HCT116 (cell line): Measurements from ENCODE around the gene FAM171A1. TPM values are rescaled to one million over a fixed set of nuclear protein-coding genes. Genes with fewer than 3 reads are reported as not detected.

Source experiments
- ATAC-seq: fragments of 200-7000 bp; cut with Tn5 transposase; 2 replicates; pipeline ENCODE4 v1.9.1; 2020; ENCODE audit warnings: mild to moderate bottlenecking, moderate library complexity
- BruUV-seq: library from RNA; stranded (reverse); fragments of 400-500 nt; replicated peaks from 2 replicates; lab custom pipeline; 2021; lab: Mats Ljungman, UMichigan
- CTCF ChIA-PET: fragments of 300-600 bp; sonication (Branson Sonifier 250); formaldehyde crosslinking; loops from one replicate; lab custom pipeline; 2021; ENCODE audit warnings: antibody characterized with exemption; lab: Charles Lee
- POLR2A ChIA-PET: fragments of 300-600, 350-600 bp; sonication (Branson Sonifier 250); formaldehyde crosslinking; loops from one replicate; lab custom pipeline; 2021; ENCODE audit warnings: antibody characterized with exemption; lab: Charles Lee
- RAD21 ChIA-PET, 2 experiments: fragments of 300-600 bp; sonication (Branson Sonifier 250); formaldehyde crosslinking; loops; one replicate each; lab custom pipeline; 2023; ENCODE audit warnings: low total read pairs in 2 of 2; ENCODE audit not compliant: uncharacterized antibody in 2 of 2, unreplicated experiment in 2 of 2, low non-redundant PET in 1 of 2; lab: Charles Lee
- DNase-seq: peaks from one replicate; pipeline ENCODE4 v3.0.0-alpha.2; 2010; ENCODE audit warnings: low read depth, low spot score
- H2AFZ ChIP-seq: fragments of 200-600 bp; shearing (Covaris generic), sonication (generic); 2 replicates; pipeline ENCODE4 v1.6.1; 2017; ENCODE audit warnings: low read depth, mixed run types, mixed read lengths, antibody characterized with exemption, low read length; ENCODE audit not compliant: poor library complexity, severe bottlenecking
- H3K27ac ChIP-seq: 2 replicates; pipeline ENCODE4 v1.5.1; 2012; ENCODE audit warnings: low read depth, low read length
- H3K27me3 ChIP-seq: fragments of 200-600 bp; sonication (generic); 2 replicates; pipeline ENCODE4 v1.6.1; 2016; ENCODE audit warnings: mixed run types, low read length, mixed read lengths; ENCODE audit not compliant: insufficient read depth
- H3K36me3 ChIP-seq, 2 experiments: fragments of 200-500 bp in 1 of 2; fragments of 200-600 bp in 1 of 2; sonication (Bioruptor generic) in 1 of 2; sonication (generic) in 1 of 2; 2 replicates each; pipeline versions ENCODE4 v1.5.1 to v1.6.1; 2014 to 2016; ENCODE audit warnings: low read length in 2 of 2, inconsistent platforms in 1 of 2, mixed read lengths in 1 of 2, mixed run types in 1 of 2; ENCODE audit not compliant: insufficient read depth in 2 of 2, control insufficient read depth in 1 of 2
- H3K4me1 ChIP-seq, 2 experiments: fragments of 200-600 bp in 1 of 2; sonication (generic) in 1 of 2; 2 replicates each; pipeline versions ENCODE4 v1.5.1 to v1.6.1; 2012 to 2017; ENCODE audit warnings: low read length in 2 of 2, inconsistent platforms in 1 of 2, mild to moderate bottlenecking in 1 of 2, mixed read lengths in 1 of 2, mixed run types in 1 of 2, moderate library complexity in 1 of 2; ENCODE audit not compliant: insufficient read depth in 2 of 2, control insufficient read depth in 1 of 2
- H3K4me2 ChIP-seq: fragments of 200-600 bp; sonication (generic); 2 replicates; pipeline ENCODE4 v1.6.1; 2017; ENCODE audit warnings: mixed run types, low read length, mixed read lengths
- H3K4me3 ChIP-seq, 2 experiments: fragments of 200-600 bp in 1 of 2; sonication (generic) in 1 of 2; replicated peaks in 1 of 2; 2 replicates each; pipeline ENCODE4 v1.5.1; 2011 to 2016; ENCODE audit warnings: low read length in 2 of 2, control low read depth in 1 of 2, low read depth in 1 of 2, mild to moderate bottlenecking in 1 of 2, mixed read lengths in 1 of 2, mixed run types in 1 of 2
- H3K79me2 ChIP-seq: fragments of 200-600 bp; sonication (generic); 2 replicates; pipeline ENCODE4 v1.6.1; 2017; ENCODE audit warnings: mild to moderate bottlenecking, mixed run types, low read length, moderate library complexity, mixed read lengths; ENCODE audit not compliant: insufficient read depth
- H3K9ac ChIP-seq: fragments of 200-600 bp; sonication (generic); 2 replicates; pipeline ENCODE4 v1.6.1; 2016; ENCODE audit warnings: low read length, mixed read lengths
- H3K9me2 ChIP-seq: fragments of 200-600 bp; sonication (generic), shearing (Covaris generic); 2 replicates; pipeline ENCODE4 v1.6.1; 2017; ENCODE audit warnings: mixed run types, mild to moderate bottlenecking, moderate library complexity; ENCODE audit not compliant: insufficient read depth
- H3K9me3 ChIP-seq, 2 experiments: fragments of 200-500 bp in 1 of 2; fragments of 200-600 bp in 1 of 2; sonication (Bioruptor generic) in 1 of 2; sonication (generic) in 1 of 2; 2 replicates each; pipeline ENCODE4 v1.6.1; 2014 to 2017; ENCODE audit warnings: low read length in 2 of 2, mixed read lengths in 2 of 2, inconsistent platforms in 1 of 2, low read depth in 1 of 2, mild to moderate bottlenecking in 1 of 2, mixed run types in 1 of 2, moderate library complexity in 1 of 2; ENCODE audit not compliant: control insufficient read depth in 1 of 2, insufficient read depth in 1 of 2
- H4K20me1 ChIP-seq: fragments of 200-600 bp; sonication (generic), shearing (Covaris generic); 2 replicates; pipeline ENCODE4 v1.6.1; 2017; ENCODE audit warnings: mixed run types, mild to moderate bottlenecking, moderate library complexity; ENCODE audit not compliant: insufficient read depth
- CBX3 ChIP-seq: IDR thresholded peaks from 2 replicates; pipeline ENCODE4 v1.6.1; 2012; ENCODE audit warnings: low read depth
- EGR1 ChIP-seq: IDR thresholded peaks from 2 replicates; pipeline ENCODE4 v1.6.1; 2012; ENCODE audit warnings: low read depth
- ELF1 ChIP-seq: IDR thresholded peaks from 2 replicates; pipeline ENCODE4 v1.6.1; 2012; ENCODE audit warnings: low read depth, borderline replicate concordance
- EZH2 ChIP-seq: fragments of 200-600 bp; sonication (generic); IDR thresholded peaks from 2 replicates; pipeline ENCODE4 v1.6.1; 2017; ENCODE audit warnings: antibody characterized with exemption, mixed run types
- EZH2phosphoT487 ChIP-seq: fragments of 200-600 bp; IDR thresholded peaks from 2 replicates; pipeline ENCODE4 v1.6.1; 2018; ENCODE audit warnings: antibody characterized with exemption, borderline replicate concordance
- FOSL1 ChIP-seq: IDR thresholded peaks from 2 replicates; pipeline ENCODE4 v1.6.1; 2012; ENCODE audit warnings: low read depth
- JUND ChIP-seq: IDR thresholded peaks from 2 replicates; pipeline ENCODE4 v1.6.1; 2012
- POLR2A ChIP-seq: IDR thresholded peaks from 2 replicates; pipeline ENCODE4 v1.7.0; 2011; ENCODE audit warnings: borderline replicate concordance; ENCODE audit not compliant: insufficient read depth, insufficient read length; ENCODE audit errors: extremely low read depth
- TCF7L2 ChIP-seq: IDR thresholded peaks from 2 replicates; pipeline ENCODE4 v1.7.0; 2011; ENCODE audit warnings: borderline replicate concordance, inconsistent platforms; ENCODE audit not compliant: insufficient read depth, insufficient read length; ENCODE audit errors: extremely low read depth
- YY1 ChIP-seq: IDR thresholded peaks from 2 replicates; pipeline ENCODE4 v1.6.1; 2011; ENCODE audit warnings: low read length, low read depth, moderate library complexity, mild to moderate bottlenecking; ENCODE audit not compliant: insufficient replicate concordance; ENCODE audit errors: extremely low read depth
- intact Hi-C: fragments of 100-400 bp; cut with micrococcal nuclease; formaldehyde crosslinking; loops from 2 replicates; pipeline ENCODE4 v1.10.0; 2022
- total RNA-seq: library from RNA; stranded (reverse); gene quantifications from one replicate; pipeline ENCODE4 v1.2.1, GENCODE V29; 2021; ENCODE audit not compliant: unreplicated experiment
- TF ChIP-seq, protein P1 (sequence below): IDR thresholded peaks from 2 replicates; pipeline ENCODE4 v1.6.1; 2012
- TF ChIP-seq, protein P2 (sequence below), 3 experiments: fragments of 200-600 bp in 1 of 3; sonication (generic) in 1 of 3; IDR thresholded peaks in 2 of 3; conservative IDR thresholded peaks in 1 of 3; 2 replicates each; pipeline ENCODE4 v1.5.1; 2012 to 2017; ENCODE audit warnings: low read depth in 2 of 3, low read length in 2 of 3, antibody characterized with exemption in 1 of 3, borderline replicate concordance in 1 of 3, control low read depth in 1 of 3, mild to moderate bottlenecking in 1 of 3, mixed read lengths in 1 of 3, mixed run types in 1 of 3, moderate library complexity in 1 of 3; ENCODE audit not compliant: insufficient read depth in 1 of 3
- TF ChIP-seq, protein P3 (sequence below): IDR thresholded peaks from 2 replicates; pipeline ENCODE4 v1.6.1; 2011; ENCODE audit warnings: mild to moderate bottlenecking, low read length, moderate library complexity; ENCODE audit not compliant: insufficient replicate concordance; ENCODE audit errors: extremely low read depth

Gene FAM171A1
- total RNA-seq, 1 experiment from 2014 or later, result 32.5 TPM

DNA sequence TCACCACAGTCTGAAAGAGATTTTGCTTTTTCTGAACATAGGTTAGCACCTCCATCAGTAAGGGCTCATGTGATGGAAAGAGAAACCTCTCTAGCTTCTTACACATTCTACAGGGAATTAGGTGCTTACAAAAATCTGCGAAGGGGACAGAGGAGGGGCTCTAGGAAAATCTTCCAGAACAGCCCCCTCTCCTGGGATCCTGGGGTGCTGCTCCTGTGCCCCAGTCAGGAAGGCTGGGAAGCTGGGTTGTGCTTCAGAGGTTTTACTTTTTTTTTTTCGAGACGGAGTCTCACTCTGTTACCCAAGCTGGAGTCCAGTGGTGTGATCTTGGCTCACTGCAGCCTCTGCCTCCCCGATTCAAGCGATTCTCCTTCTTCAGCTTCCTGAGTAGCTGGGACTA lies 7.5 kb upstream of the FAM171A1 start:
- Histone ChIP-seq H3K9me2 (no peaks in the 10 kb centered on the region), H3K4me3 (no peak overlapping the region), H3K36me3 (no peaks in the 10 kb centered on the region), H3K4me1 (no peaks in the 10 kb centered on the region), H3K4me2 (no peak overlapping the region), H3K27me3 (no peaks in the 10 kb centered on the region), H3K79me2 (no peaks in the 10 kb centered on the region), H3K9me3 (no peaks in the 10 kb centered on the region), H3K27ac (no peak overlapping the region), H3K9ac (no peak overlapping the region), H2AFZ (no peak overlapping the region), H4K20me1 (no peaks in the 10 kb centered on the region)
- CTCF ChIA-PET, result no interaction called here
- intact Hi-C loops, result no loop called here
- POLR2A ChIA-PET, result no interaction called here
- TF ChIP-seq EZH2 (no peak), ELF1 (no peak), JUND (no peak), CBX3 (no peak), FOSL1 (no peak), TCF7L2 (no peak), POLR2A (no peak), EGR1 (no peak), YY1 (no peak), EZH2phosphoT487 (no peak)
- TF ChIP-seq, protein P1, sequence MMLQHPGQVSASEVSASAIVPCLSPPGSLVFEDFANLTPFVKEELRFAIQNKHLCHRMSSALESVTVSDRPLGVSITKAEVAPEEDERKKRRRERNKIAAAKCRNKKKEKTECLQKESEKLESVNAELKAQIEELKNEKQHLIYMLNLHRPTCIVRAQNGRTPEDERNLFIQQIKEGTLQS, result no peak
- TF ChIP-seq, protein P2, sequence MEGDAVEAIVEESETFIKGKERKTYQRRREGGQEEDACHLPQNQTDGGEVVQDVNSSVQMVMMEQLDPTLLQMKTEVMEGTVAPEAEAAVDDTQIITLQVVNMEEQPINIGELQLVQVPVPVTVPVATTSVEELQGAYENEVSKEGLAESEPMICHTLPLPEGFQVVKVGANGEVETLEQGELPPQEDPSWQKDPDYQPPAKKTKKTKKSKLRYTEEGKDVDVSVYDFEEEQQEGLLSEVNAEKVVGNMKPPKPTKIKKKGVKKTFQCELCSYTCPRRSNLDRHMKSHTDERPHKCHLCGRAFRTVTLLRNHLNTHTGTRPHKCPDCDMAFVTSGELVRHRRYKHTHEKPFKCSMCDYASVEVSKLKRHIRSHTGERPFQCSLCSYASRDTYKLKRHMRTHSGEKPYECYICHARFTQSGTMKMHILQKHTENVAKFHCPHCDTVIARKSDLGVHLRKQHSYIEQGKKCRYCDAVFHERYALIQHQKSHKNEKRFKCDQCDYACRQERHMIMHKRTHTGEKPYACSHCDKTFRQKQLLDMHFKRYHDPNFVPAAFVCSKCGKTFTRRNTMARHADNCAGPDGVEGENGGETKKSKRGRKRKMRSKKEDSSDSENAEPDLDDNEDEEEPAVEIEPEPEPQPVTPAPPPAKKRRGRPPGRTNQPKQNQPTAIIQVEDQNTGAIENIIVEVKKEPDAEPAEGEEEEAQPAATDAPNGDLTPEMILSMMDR (IDR thresholded peaks at IDR 0.05 in 2 of 3, conservative IDR thresholded peaks at IDR 0.05 in 1 of 3; ENCODE audit: borderline replicate concordance in 1 of 3, insufficient read depth in 1 of 3, low read depth in 2 of 3, low read length in 2 of 3), result no peak
- TF ChIP-seq, protein P3, sequence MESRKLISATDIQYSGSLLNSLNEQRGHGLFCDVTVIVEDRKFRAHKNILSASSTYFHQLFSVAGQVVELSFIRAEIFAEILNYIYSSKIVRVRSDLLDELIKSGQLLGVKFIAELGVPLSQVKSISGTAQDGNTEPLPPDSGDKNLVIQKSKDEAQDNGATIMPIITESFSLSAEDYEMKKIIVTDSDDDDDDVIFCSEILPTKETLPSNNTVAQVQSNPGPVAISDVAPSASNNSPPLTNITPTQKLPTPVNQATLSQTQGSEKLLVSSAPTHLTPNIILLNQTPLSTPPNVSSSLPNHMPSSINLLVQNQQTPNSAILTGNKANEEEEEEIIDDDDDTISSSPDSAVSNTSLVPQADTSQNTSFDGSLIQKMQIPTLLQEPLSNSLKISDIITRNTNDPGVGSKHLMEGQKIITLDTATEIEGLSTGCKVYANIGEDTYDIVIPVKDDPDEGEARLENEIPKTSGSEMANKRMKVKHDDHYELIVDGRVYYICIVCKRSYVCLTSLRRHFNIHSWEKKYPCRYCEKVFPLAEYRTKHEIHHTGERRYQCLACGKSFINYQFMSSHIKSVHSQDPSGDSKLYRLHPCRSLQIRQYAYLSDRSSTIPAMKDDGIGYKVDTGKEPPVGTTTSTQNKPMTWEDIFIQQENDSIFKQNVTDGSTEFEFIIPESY, result no peak
- RAD21 ChIA-PET, result no interaction called here
- DNase-seq (no peak), ATAC-seq (peak; percentile 40; the same call in 1 of the 2 replicates)
- no TSS peak for BruUV-seq
